ENCODE results near the gene TFF1.

The TFF1 gene

GRCh38 chr21:42392731-42393442 is 26.6 kb upstream of the TFF1 start:
- TF ChIP-seq BACH2 (CRISPR knock-in tag; IDR thresholded peaks at IDR 0.05; ENCODE audit: borderline replicate concordance) (no peak), GLIS3 (CRISPR knock-in tag; IDR thresholded peaks at IDR 0.05) (no peak), PPARA (CRISPR knock-in tag; IDR thresholded peaks at IDR 0.05; ENCODE audit: borderline replicate concordance) (no peak), ESRRG (CRISPR knock-in tag; IDR thresholded peaks at IDR 0.05) (no peak), RARB (CRISPR knock-in tag; IDR thresholded peaks at IDR 0.05) (no peak), ZNF565 (CRISPR knock-in tag; conservative IDR thresholded peaks at IDR 0.05; ENCODE audit: low read depth) (no peak), CREB5 (CRISPR knock-in tag; IDR thresholded peaks at IDR 0.05; ENCODE audit: low read depth) (no peak), ZNF70 (CRISPR knock-in tag; IDR thresholded peaks at IDR 0.05) (no peak), CSDC2 (CRISPR knock-in tag; IDR thresholded peaks at IDR 0.05) (no peak), ISL1 (CRISPR knock-in tag; IDR thresholded peaks at IDR 0.05) (no peak), TSHZ2 (CRISPR knock-in tag; IDR thresholded peaks at IDR 0.05) (no peak), CSRNP3 (CRISPR knock-in tag; IDR thresholded peaks at IDR 0.05) (no peak), OSR1 (CRISPR knock-in tag; IDR thresholded peaks at IDR 0.05) (no peak), POU6F1 (CRISPR knock-in tag; IDR thresholded peaks at IDR 0.05; ENCODE audit: borderline replicate concordance, low read depth) (no peak), TCF4 (CRISPR knock-in tag; IDR thresholded peaks at IDR 0.05; ENCODE audit: borderline replicate concordance) (no peak), ZC3H10 (CRISPR knock-in tag; IDR thresholded peaks at IDR 0.05) (no peak), PATZ1 (CRISPR knock-in tag; IDR thresholded peaks at IDR 0.05; ENCODE audit: borderline replicate concordance) (no peak), ZNF8 (CRISPR knock-in tag; IDR thresholded peaks at IDR 0.05) (no peak), ZFP3 (CRISPR knock-in tag; IDR thresholded peaks at IDR 0.05) (no peak), SNAI2 (CRISPR knock-in tag; IDR thresholded peaks at IDR 0.05) (no peak)
- no peak for ATAC-seq

- no peak for TF ChIP-seq CREB5 (CRISPR knock-in tag; IDR thresholded peaks at IDR 0.05; ENCODE audit: low read depth)
These were observed 25.0 kb upstream of the TFF1 start for GRCh38 chr21:42391297-42391696.

GRCh38 chr21:42390696-42391095 is 24.4 kb upstream of the TFF1 start:
- no peak for ATAC-seq
- no peak for TF ChIP-seq CSRNP3 (CRISPR knock-in tag; IDR thresholded peaks at IDR 0.05)
- TF ChIP-seq PPARA (CRISPR knock-in tag; IDR thresholded peaks at IDR 0.05; ENCODE audit: borderline replicate concordance): no peak
- TF ChIP-seq RARB (CRISPR knock-in tag; IDR thresholded peaks at IDR 0.05): no peak
- no peak for TF ChIP-seq POU6F1 (CRISPR knock-in tag; IDR thresholded peaks at IDR 0.05; ENCODE audit: borderline replicate concordance, low read depth)
- no peak for TF ChIP-seq ZNF8 (CRISPR knock-in tag; IDR thresholded peaks at IDR 0.05)
- TF ChIP-seq ZNF70 (CRISPR knock-in tag; IDR thresholded peaks at IDR 0.05): no peak
- TF ChIP-seq ZC3H10 (CRISPR knock-in tag; IDR thresholded peaks at IDR 0.05): no peak
- no peak for TF ChIP-seq CREB5 (CRISPR knock-in tag; IDR thresholded peaks at IDR 0.05; ENCODE audit: low read depth)
- TF ChIP-seq ZFP30 (CRISPR knock-in tag; IDR thresholded peaks at IDR 0.05): no peak

More at GRCh38 chr21:42391297-42391696, 25.0 kb upstream of the TFF1 start:
- ATAC-seq: no peak

All from SK-N-SH treated with all-trans-retinoic acid at 6 μM for 48 hours (cell line).